Muscle layer of duodenum (tissue), 2 donors: ENCODE measurements around the gene PJVK.

Experiments used
- H3K27ac ChIP-seq: one replicate; pipeline ENCODE4 v1.7.0; 2013; ENCODE audit warnings: mild to moderate bottlenecking, low read length
- H3K27me3 ChIP-seq: one replicate; pipeline ENCODE4 v1.7.0; 2013; ENCODE audit warnings: low read depth, mild to moderate bottlenecking, control low read depth, low read length
- H3K36me3 ChIP-seq, 2 donors: one replicate each; pipeline ENCODE4 v1.7.0; 2013; ENCODE audit warnings: low read length in 2 of 2, control low read depth in 1 of 2, mild to moderate bottlenecking in 1 of 2; ENCODE audit not compliant: insufficient read depth in 2 of 2, control insufficient read depth in 1 of 2
- H3K4me1 ChIP-seq, 2 donors: one replicate each; pipeline ENCODE4 v1.7.0; 2013; ENCODE audit warnings: low read length in 2 of 2, mild to moderate bottlenecking in 2 of 2, control low read depth in 1 of 2, moderate library complexity in 1 of 2; ENCODE audit not compliant: insufficient read depth in 2 of 2, control insufficient read depth in 1 of 2
- H3K4me3 ChIP-seq, 2 donors: one replicate each; pipeline ENCODE4 v1.7.0; 2013; ENCODE audit warnings: low read length in 2 of 2, low read depth in 1 of 2, mild to moderate bottlenecking in 1 of 2
- H3K9me3 ChIP-seq, 2 donors: one replicate each; pipeline ENCODE4 v1.7.0; 2013; ENCODE audit warnings: low read length in 2 of 2, control low read depth in 1 of 2, mild to moderate bottlenecking in 1 of 2; ENCODE audit not compliant: control insufficient read depth in 1 of 2
- donor health status: healthy.

The PJVK gene

GRCh38 chr2:178473931-178474330 lies 22.8 kb downstream of the PJVK start:
- Histone ChIP-seq H3K9me3 (no peaks in the 10 kb centered on the region), H3K4me1 (peaks cover 0 to 15% of the 10 kb centered on the region in 2 donors), H3K27ac (no peak overlapping the region), H3K27me3 (no peaks in the 10 kb centered on the region), H3K36me3 (peaks cover 0 to 3% of the 10 kb centered on the region in 2 donors), H3K4me3 (no peak overlapping the region)

GRCh38 chr2:178474560-178474959 lies 23.4 kb downstream of the PJVK start:
- H3K4me3 ChIP-seq: no peak overlapping the region

GRCh38 chr2:178476477-178476876 lies 25.3 kb downstream of the PJVK start:
- Histone ChIP-seq H3K9me3 (no peaks in the 10 kb centered on the region), H3K4me1 (peaks cover 2 to 28% of the 10 kb centered on the region in 2 donors), H3K4me3 (no peak overlapping the region), H3K36me3 (peaks cover 0 to 3% of the 10 kb centered on the region in 2 donors), H3K27me3 (no peaks in the 10 kb centered on the region), H3K27ac (no peak overlapping the region)

More at GRCh38 chr2:178474560-178474959, 23.4 kb downstream of the PJVK start:
- Histone ChIP-seq H3K4me1 (peaks cover 0 to 20% of the 10 kb centered on the region in 2 donors), H3K36me3 (peaks cover 0 to 3% of the 10 kb centered on the region in 2 donors), H3K9me3 (no peaks in the 10 kb centered on the region), H3K27ac (no peak overlapping the region), H3K27me3 (no peaks in the 10 kb centered on the region)

GRCh38 chr2:178477443-178478129 lies 26.4 kb downstream of the PJVK start:
- Histone ChIP-seq H3K27me3 (no peaks in the 10 kb centered on the region), H3K27ac (peak overlapping the region; percentile 92), H3K4me1 (peaks cover 12 to 39% of the 10 kb centered on the region in 2 donors), H3K4me3 (peak overlapping the region; percentile 72 to 88), H3K36me3 (peaks cover 0 to 3% of the 10 kb centered on the region in 2 donors), H3K9me3 (no peaks in the 10 kb centered on the region)

GRCh38 chr2:178478130-178478438 lies 26.9 kb downstream of the PJVK start:
- Histone ChIP-seq H3K4me3 (peak overlapping the region; percentile 72 to 88), H3K9me3 (no peaks in the 10 kb centered on the region), H3K36me3 (peaks cover 0 to 3% of the 10 kb centered on the region in 2 donors), H3K27ac (peak overlapping the region; percentile 92), H3K4me1 (peaks cover 14 to 40% of the 10 kb centered on the region in 2 donors), H3K27me3 (no peaks in the 10 kb centered on the region)

- no peaks in the 10 kb centered on the region for H3K9me3 ChIP-seq
- no peaks in the 10 kb centered on the region for H3K27me3 ChIP-seq
- H3K4me1 ChIP-seq: peaks cover 14 to 43% of the 10 kb centered on the region in 2 donors
- peak within 1 kb of the TSS; percentile 92 for H3K27ac ChIP-seq
- H3K4me3 ChIP-seq: peak within 1 kb of the TSS; percentile 72 to 88
- peaks cover 0 to 3% of the 10 kb centered on the region in 2 donors for H3K36me3 ChIP-seq
Measured at GRCh38 chr2:178478439-178479274, 27.5 kb downstream of the PJVK start, which contains the start of gene FKBP7. Gene FKBP7 (minus strand): TSS chr2:178478600. CDS start chr2:178478499, 101 bp downstream.

GRCh38 chr2:178479275-178479616 lies 28.1 kb downstream of the PJVK start:
- H3K9me3 ChIP-seq: no peaks in the 10 kb centered on the region
- no peaks in the 10 kb centered on the region for H3K27me3 ChIP-seq
- H3K36me3 ChIP-seq: peaks cover 0 to 3% of the 10 kb centered on the region in 2 donors
- peak overlapping the region; percentile 72 to 88 for H3K4me3 ChIP-seq
- peaks cover 14 to 45% of the 10 kb centered on the region in 2 donors for H3K4me1 ChIP-seq
- peak overlapping the region; percentile 92 for H3K27ac ChIP-seq

GRCh38 chr2:178479758-178480226 lies 28.6 kb downstream of the PJVK start:
- Histone ChIP-seq H3K27ac (peak overlapping the region; percentile 92), H3K9me3 (no peaks in the 10 kb centered on the region), H3K36me3 (peaks cover 0 to 3% of the 10 kb centered on the region in 2 donors), H3K4me3 (peak overlapping the region; percentile 17 to 72), H3K4me1 (peaks cover 19 to 46% of the 10 kb centered on the region in 2 donors), H3K27me3 (no peaks in the 10 kb centered on the region)

- Histone ChIP-seq H3K4me3 (peak within 1 kb of the TSS; percentile 72 to 84), H3K27ac (peak within 1 kb of the TSS; percentile 92), H3K27me3 (no peaks in the 10 kb centered on the region), H3K36me3 (peaks cover 0 to 3% of the 10 kb centered on the region in 2 donors), H3K9me3 (no peaks in the 10 kb centered on the region), H3K4me1 (peaks cover 20 to 53% of the 10 kb centered on the region in 2 donors)
Measured at GRCh38 chr2:178480227-178481181, 29.3 kb downstream of the PJVK start, which contains the start of gene PLEKHA3. Gene PLEKHA3 (plus strand): TSS chr2:178480457. CDS start chr2:178480870, 413 bp downstream.

- Histone ChIP-seq H3K4me3 (peak overlapping the region in 1 of 2 donors; percentile 72), H3K9me3 (no peaks in the 10 kb centered on the region), H3K36me3 (peaks cover 5 to 6% of the 10 kb centered on the region in 2 donors), H3K27ac (no peak overlapping the region), H3K27me3 (no peaks in the 10 kb centered on the region), H3K4me1 (peaks cover 20 to 49% of the 10 kb centered on the region in 2 donors)
Measured at GRCh38 chr2:178482437-178482836, 31.3 kb downstream of the PJVK start.
